ENCODE data around the gene WAPL.

WAPL gene

GRCh38 chr10:86506062-86506461 is 15.5 kb downstream of the WAPL start:
- Mint-ChIP-seq H3K4me3 (no peak overlapping the region), H3K9me3 (no peaks in the 10 kb centered on the region), H3K4me1 (peaks cover 28% of the 10 kb centered on the region), H3K36me3 (peaks cover 16% of the 10 kb centered on the region), H3K27me3 (no peaks in the 10 kb centered on the region), H3K27ac (no peak overlapping the region)
- ATAC-seq, result no peak

- H3K4me3 Mint-ChIP-seq, result no peak overlapping the region
- no peaks in the 10 kb centered on the region for H3K9me3 Mint-ChIP-seq
- no peaks in the 10 kb centered on the region for H3K27me3 Mint-ChIP-seq
- H3K4me1 Mint-ChIP-seq, result peaks cover 40% of the 10 kb centered on the region
- H3K36me3 Mint-ChIP-seq, result peaks cover 32% of the 10 kb centered on the region
- H3K27ac Mint-ChIP-seq, result no peak overlapping the region
- ATAC-seq, result no peak
Observed at GRCh38 chr10:86504510-86504909, 17.1 kb downstream of the WAPL start.

- ATAC-seq, result no peak
- H3K4me3 Mint-ChIP-seq, result no peak overlapping the region
- no peaks in the 10 kb centered on the region for H3K27me3 Mint-ChIP-seq
- H3K27ac Mint-ChIP-seq, result no peak overlapping the region
- H3K4me1 Mint-ChIP-seq, result peaks cover 35% of the 10 kb centered on the region
- no peaks in the 10 kb centered on the region for H3K9me3 Mint-ChIP-seq
- peaks cover 51% of the 10 kb centered on the region for H3K36me3 Mint-ChIP-seq
Observed at GRCh38 chr10:86500846-86501245, 20.7 kb downstream of the WAPL start.

- H3K27ac Mint-ChIP-seq, result no peak overlapping the region
- H3K4me1 Mint-ChIP-seq, result peaks cover 32% of the 10 kb centered on the region
- peaks cover 67% of the 10 kb centered on the region for H3K36me3 Mint-ChIP-seq
- ATAC-seq, result no peak
- no peaks in the 10 kb centered on the region for H3K9me3 Mint-ChIP-seq
- no peak overlapping the region for H3K4me3 Mint-ChIP-seq
- no peaks in the 10 kb centered on the region for H3K27me3 Mint-ChIP-seq
Observed at GRCh38 chr10:86498598-86498997, 23.0 kb downstream of the WAPL start.

- no peak overlapping the region for H3K4me3 Mint-ChIP-seq
- H3K9me3 Mint-ChIP-seq, result no peaks in the 10 kb centered on the region
- peaks cover 22% of the 10 kb centered on the region for H3K4me1 Mint-ChIP-seq
- ATAC-seq, result no peak
- no peak overlapping the region for H3K27ac Mint-ChIP-seq
- H3K27me3 Mint-ChIP-seq, result no peaks in the 10 kb centered on the region
- peaks cover 62% of the 10 kb centered on the region for H3K36me3 Mint-ChIP-seq
Observed at GRCh38 chr10:86497621-86498020, 24.0 kb downstream of the WAPL start.

GRCh38 chr10:86489960-86490612 is 31.5 kb downstream of the WAPL start:
- H3K4me3 Mint-ChIP-seq, result no peak overlapping the region
- no peak overlapping the region for H3K27ac Mint-ChIP-seq
- peaks cover 55% of the 10 kb centered on the region for H3K36me3 Mint-ChIP-seq
- no peaks in the 10 kb centered on the region for H3K9me3 Mint-ChIP-seq
- peaks cover 21% of the 10 kb centered on the region for H3K4me1 Mint-ChIP-seq
- no peak for ATAC-seq
- no peaks in the 10 kb centered on the region for H3K27me3 Mint-ChIP-seq

- Mint-ChIP-seq H3K4me3 (no peak overlapping the region), H3K4me1 (peaks cover 21% of the 10 kb centered on the region), H3K27ac (no peak overlapping the region), H3K27me3 (no peaks in the 10 kb centered on the region), H3K36me3 (peaks cover 50% of the 10 kb centered on the region), H3K9me3 (no peaks in the 10 kb centered on the region)
- no peak for ATAC-seq
Observed at GRCh38 chr10:86489071-86489810, 32.4 kb downstream of the WAPL start.

GRCh38 chr10:86486856-86487255 is 34.7 kb downstream of the WAPL start:
- Mint-ChIP-seq H3K27ac (peak overlapping the region; percentile 67), H3K36me3 (peaks cover 42% of the 10 kb centered on the region)

GRCh38 chr10:86483664-86484063 is 37.9 kb downstream of the WAPL start:
- H3K4me1 Mint-ChIP-seq, result peaks cover 27% of the 10 kb centered on the region
- no peak for ATAC-seq
- H3K9me3 Mint-ChIP-seq, result no peaks in the 10 kb centered on the region
- peaks cover 38% of the 10 kb centered on the region for H3K36me3 Mint-ChIP-seq
- H3K27me3 Mint-ChIP-seq, result no peaks in the 10 kb centered on the region
- no peak overlapping the region for H3K27ac Mint-ChIP-seq
- H3K4me3 Mint-ChIP-seq, result no peak overlapping the region

More at GRCh38 chr10:86486856-86487255, 34.7 kb downstream of the WAPL start:
- Mint-ChIP-seq H3K4me3 (no peak overlapping the region), H3K27me3 (no peaks in the 10 kb centered on the region), H3K4me1 (peaks cover 21% of the 10 kb centered on the region), H3K9me3 (no peaks in the 10 kb centered on the region)
- ATAC-seq, result peak; percentile 67

GRCh38 chr10:86481761-86482160 is 39.8 kb downstream of the WAPL start:
- H3K27ac Mint-ChIP-seq, result no peak overlapping the region
- H3K4me3 Mint-ChIP-seq, result no peak overlapping the region

GRCh38 chr10:86480571-86480970 is 41.0 kb downstream of the WAPL start:
- no peaks in the 10 kb centered on the region for H3K27me3 Mint-ChIP-seq
- H3K36me3 Mint-ChIP-seq, result peaks cover 29% of the 10 kb centered on the region
- H3K4me3 Mint-ChIP-seq, result no peak overlapping the region
- no peak overlapping the region for H3K27ac Mint-ChIP-seq
- no peak for ATAC-seq
- H3K9me3 Mint-ChIP-seq, result no peaks in the 10 kb centered on the region
- peaks cover 6% of the 10 kb centered on the region for H3K4me1 Mint-ChIP-seq

More at GRCh38 chr10:86481761-86482160, 39.8 kb downstream of the WAPL start:
- Mint-ChIP-seq H3K9me3 (no peaks in the 10 kb centered on the region), H3K36me3 (peaks cover 32% of the 10 kb centered on the region), H3K27me3 (no peaks in the 10 kb centered on the region), H3K4me1 (peaks cover 14% of the 10 kb centered on the region)
- no peak for ATAC-seq

GRCh38 chr10:86472061-86472460 is 49.5 kb downstream of the WAPL start:
- H3K4me3 Mint-ChIP-seq, result no peak overlapping the region
- H3K36me3 Mint-ChIP-seq, result peaks cover 16% of the 10 kb centered on the region
- no peak overlapping the region for H3K27ac Mint-ChIP-seq
- no peak for ATAC-seq
- H3K9me3 Mint-ChIP-seq, result no peaks in the 10 kb centered on the region
- H3K4me1 Mint-ChIP-seq, result no peaks in the 10 kb centered on the region
- no peaks in the 10 kb centered on the region for H3K27me3 Mint-ChIP-seq

- H3K9me3 Mint-ChIP-seq, result no peaks in the 10 kb centered on the region
- H3K27me3 Mint-ChIP-seq, result no peaks in the 10 kb centered on the region
- no peak for ATAC-seq
- H3K27ac Mint-ChIP-seq, result no peak overlapping the region
- H3K4me3 Mint-ChIP-seq, result no peak overlapping the region
- H3K36me3 Mint-ChIP-seq, result peaks cover 64% of the 10 kb centered on the region
- H3K4me1 Mint-ChIP-seq, result no peaks in the 10 kb centered on the region
Observed at GRCh38 chr10:86461963-86462804, 59.4 kb downstream of the WAPL start.

GRCh38 chr10:86451604-86451960 is 70.0 kb downstream of the WAPL start:
- Mint-ChIP-seq H3K27ac (peak overlapping the region; percentile 58), H3K4me1 (peaks cover 32% of the 10 kb centered on the region), H3K4me3 (no peak overlapping the region), H3K9me3 (no peaks in the 10 kb centered on the region), H3K36me3 (peaks cover 72% of the 10 kb centered on the region), H3K27me3 (no peaks in the 10 kb centered on the region)
- no peak for ATAC-seq

- H3K4me1 Mint-ChIP-seq, result peaks cover 32% of the 10 kb centered on the region
Observed at GRCh38 chr10:86450806-86451603, 70.6 kb downstream of the WAPL start.

More at GRCh38 chr10:86450806-86451603, 70.6 kb downstream of the WAPL start:
- no peaks in the 10 kb centered on the region for H3K9me3 Mint-ChIP-seq
- peaks cover 72% of the 10 kb centered on the region for H3K36me3 Mint-ChIP-seq
- no peak overlapping the region for H3K4me3 Mint-ChIP-seq
- peak overlapping the region; percentile 58 for H3K27ac Mint-ChIP-seq
- no peak for ATAC-seq
- no peaks in the 10 kb centered on the region for H3K27me3 Mint-ChIP-seq
